H1 (cell line): ENCODE results near the gene KRTAP10-3. TPM values are rescaled to one million over a fixed set of nuclear protein-coding genes. Genes with fewer than 3 reads are reported as not detected.

Experiments
- CTCF ChIA-PET: fragments of 300-600 bp; sonication (Branson Sonifier 250); formaldehyde crosslinking; loops from one replicate; lab custom pipeline; 2021; ENCODE audit not compliant: partially characterized antibody; lab: Charles Lee
- POLR2A ChIA-PET: fragments of 300-600 bp; sonication (Branson Sonifier 250); formaldehyde crosslinking; loops from one replicate; lab custom pipeline; 2021; ENCODE audit warnings: inconsistent platforms; ENCODE audit not compliant: partially characterized antibody; lab: Charles Lee
- DNase-seq, 2 experiments: peaks; one replicate each; pipeline versions ENCODE4 v3.0.0 to v3.0.0-alpha.2; 2010 to 2022; ENCODE audit warnings: low spot score in 2 of 2, low read depth in 1 of 2, mixed read lengths in 1 of 2
- FAIRE-seq: peaks from 2 replicates; lab custom pipeline; 2011; peaks lifted over from hg19 to GRCh38; lab: Jason Lieb, UNC
- H2AFZ ChIP-seq: 2 replicates; pipeline ENCODE4 v1.8.1; 2012; ENCODE audit warnings: low read length, inconsistent platforms
- H2AK5ac ChIP-seq: 2 replicates; pipeline ENCODE4 v1.6.1; 2013; ENCODE audit warnings: low read depth, low read length
- H2BK120ac ChIP-seq: replicated peaks from 2 replicates; pipeline ENCODE3; 2013; ENCODE audit warnings: low read depth, low read length, inconsistent platforms
- H2BK12ac ChIP-seq: 2 replicates; pipeline ENCODE4 v1.6.1; 2013; ENCODE audit warnings: low read depth, low read length
- H2BK15ac ChIP-seq: 2 replicates; pipeline ENCODE4 v1.6.1; 2013; ENCODE audit warnings: low read length
- H2BK20ac ChIP-seq: 2 replicates; pipeline ENCODE4 v1.6.1; 2013; ENCODE audit warnings: low read length
- H2BK5ac ChIP-seq: 2 replicates; pipeline ENCODE4 v1.6.1; 2013; ENCODE audit warnings: low read depth, low read length
- H3K14ac ChIP-seq: 2 replicates; pipeline ENCODE4 v1.6.1; 2013; ENCODE audit warnings: inconsistent platforms; ENCODE audit not compliant: insufficient read length
- H3K18ac ChIP-seq: 2 replicates; pipeline ENCODE4 v1.6.1; 2013; ENCODE audit warnings: low read length; ENCODE audit errors: extremely low read depth
- H3K23ac ChIP-seq: 2 replicates; pipeline ENCODE4 v1.6.1; 2013; ENCODE audit warnings: inconsistent platforms; ENCODE audit not compliant: insufficient read length
- H3K23me2 ChIP-seq: 2 replicates; pipeline ENCODE4 v1.6.1; 2013; ENCODE audit warnings: low read depth, low read length
- H3K27ac ChIP-seq: 2 replicates; pipeline ENCODE4 v1.6.1; 2011; ENCODE audit warnings: low read depth, low read length, inconsistent platforms
- H3K27me3 ChIP-seq, 4 experiments: replicated peaks in 1 of 4; 1 replicate in 1 of 4; 2 replicates in 3 of 4; pipeline versions ENCODE4 v1.6.1 to v1.8.1; 2011 to 2013; ENCODE audit warnings: low read length in 3 of 4, mild to moderate bottlenecking in 3 of 4, inconsistent platforms in 2 of 4, mixed read lengths in 2 of 4, moderate library complexity in 1 of 4; ENCODE audit not compliant: control insufficient read depth in 3 of 4, insufficient read depth in 3 of 4; ENCODE audit errors: extremely low read depth in 1 of 4
- H3K36me3 ChIP-seq, 4 experiments: 2 replicates each; pipeline versions ENCODE4 v1.6.1 to v1.8.1; 2011 to 2013; ENCODE audit warnings: mild to moderate bottlenecking in 4 of 4, low read length in 3 of 4, moderate library complexity in 2 of 4, control low read depth in 1 of 4, inconsistent platforms in 1 of 4; ENCODE audit not compliant: insufficient read depth in 4 of 4, control insufficient read depth in 2 of 4
- H3K4ac ChIP-seq: replicated peaks from 2 replicates; pipeline ENCODE3; 2013; ENCODE audit warnings: low read length, low read depth, mixed read lengths, inconsistent platforms; ENCODE audit not compliant: insufficient read length
- H3K4me1 ChIP-seq, 4 experiments: replicated peaks in 1 of 4; 1 replicate in 1 of 4; 2 replicates in 3 of 4; pipeline versions ENCODE4 v1.6.1 to v1.8.1; 2011 to 2013; ENCODE audit warnings: low read length in 3 of 4, inconsistent platforms in 2 of 4, mixed read lengths in 1 of 4; ENCODE audit not compliant: insufficient read depth in 4 of 4, control insufficient read depth in 3 of 4
- H3K4me2 ChIP-seq, 2 experiments: 2 replicates each; pipeline versions ENCODE4 v1.6.1 to v1.8.1; 2011 to 2013; ENCODE audit warnings: low read depth in 2 of 2, low read length in 2 of 2, control low read depth in 1 of 2, inconsistent platforms in 1 of 2, mild to moderate bottlenecking in 1 of 2; ENCODE audit not compliant: insufficient read depth in 1 of 2
- H3K4me3 ChIP-seq, 4 experiments: fragments of 200-600, 300-600 bp in 1 of 4; sonication (generic), shearing (Covaris generic), sonication (Bioruptor Twin) in 1 of 4; 2 replicates each; pipeline versions ENCODE4 v1.5.1 to v1.8.1; 2011 to 2016; ENCODE audit warnings: low read length in 4 of 4, low read depth in 3 of 4, control low read depth in 2 of 4, inconsistent platforms in 2 of 4, mild to moderate bottlenecking in 2 of 4, mixed read lengths in 1 of 4, moderate library complexity in 1 of 4; ENCODE audit not compliant: insufficient read depth in 2 of 4; ENCODE audit errors: extremely low read depth in 1 of 4
- H3K56ac ChIP-seq: replicated peaks from 2 replicates; pipeline ENCODE3; 2013; ENCODE audit warnings: low read depth, mild to moderate bottlenecking, mixed read lengths, low read length, inconsistent platforms; ENCODE audit not compliant: insufficient read length
- H3K79me1 ChIP-seq: 2 replicates; pipeline ENCODE4 v1.6.1; 2013; ENCODE audit warnings: low read depth, low read length, control low read depth
- H3K79me2 ChIP-seq, 2 experiments: 2 replicates each; pipeline versions ENCODE4 v1.6.1 to v1.8.1; 2012 to 2013; ENCODE audit warnings: low read length in 2 of 2, mild to moderate bottlenecking in 2 of 2, inconsistent platforms in 1 of 2; ENCODE audit not compliant: insufficient read depth in 2 of 2, control insufficient read depth in 1 of 2
- H3K9ac ChIP-seq, 4 experiments: replicated peaks in 1 of 4; 1 replicate in 1 of 4; 2 replicates in 3 of 4; pipeline versions ENCODE4 v1.6.1 to v1.8.1; 2011 to 2013; ENCODE audit warnings: low read depth in 3 of 4, low read length in 3 of 4, control low read depth in 2 of 4, mild to moderate bottlenecking in 2 of 4, moderate library complexity in 2 of 4, inconsistent platforms in 1 of 4; ENCODE audit errors: extremely low read depth in 1 of 4
- H3K9me3 ChIP-seq, 2 experiments: 2 replicates each; pipeline versions ENCODE4 v1.6.1 to v1.8.1; 2012 to 2013; ENCODE audit warnings: mild to moderate bottlenecking in 2 of 2, moderate library complexity in 2 of 2, control low read depth in 1 of 2, inconsistent platforms in 1 of 2, low read depth in 1 of 2, low read length in 1 of 2, mixed read lengths in 1 of 2; ENCODE audit not compliant: insufficient read depth in 2 of 2
- H4K20me1 ChIP-seq, 2 experiments: replicated peaks in 1 of 2; 2 replicates each; pipeline versions ENCODE3 to v1.8.1; 2011 to 2013; ENCODE audit warnings: inconsistent platforms in 2 of 2, low read length in 2 of 2, mild to moderate bottlenecking in 1 of 2; ENCODE audit not compliant: insufficient read depth in 2 of 2, control insufficient read depth in 1 of 2
- H4K5ac ChIP-seq: 2 replicates; pipeline ENCODE4 v1.6.1; 2013; ENCODE audit warnings: low read length, low read depth, mixed read lengths, inconsistent platforms; ENCODE audit not compliant: insufficient read length
- H4K8ac ChIP-seq: 2 replicates; pipeline ENCODE4 v1.8.0; 2013; ENCODE audit warnings: mild to moderate bottlenecking, moderate library complexity, low read length, inconsistent platforms; ENCODE audit not compliant: insufficient read depth; ENCODE audit errors: extremely low read depth
- H4K91ac ChIP-seq: replicated peaks from 2 replicates; pipeline ENCODE3; 2013; ENCODE audit warnings: low read length, mixed read lengths, inconsistent platforms; ENCODE audit not compliant: insufficient read length
- KDM4A ChIP-seq: IDR thresholded peaks from one replicate; pipeline ENCODE4 v1.7.1; 2012; ENCODE audit warnings: low read depth, mild to moderate bottlenecking, moderate library complexity, low read length, inconsistent platforms; ENCODE audit not compliant: severe bottlenecking
- RXRA ChIP-seq: IDR thresholded peaks from 2 replicates; pipeline ENCODE4 v1.6.1; 2011; ENCODE audit warnings: low read depth, mild to moderate bottlenecking, low read length, moderate library complexity; ENCODE audit not compliant: insufficient read depth
- WGBS, 2 experiments: shearing (Covaris generic) in 1 of 2; methylation state at CpG; one replicate each; pipeline versions ENCODE4 v1.1.6 to v1.1.7; 2013 to 2015; ENCODE audit warnings: low lambda C conversion rate in 2 of 2, mixed read lengths in 2 of 2, inconsistent platforms in 1 of 2, low coverage in 1 of 2, missing lambda C conversion rate in 1 of 2; ENCODE audit not compliant: insufficient replicate concordance in 2 of 2, insufficient coverage in 1 of 2, insufficient read length in 1 of 2; ENCODE audit errors: extremely low coverage in 1 of 2, missing lambda C conversion rate in 1 of 2; 5-methylcytosine and 5-hydroxymethylcytosine counted together
- polyA plus RNA-seq, 7 experiments: library from polyadenylated mRNA; depleted of rRNA in 3 of 7; stranded (reverse) in 5 of 7; unstranded in 2 of 7; fragments of >200 nt in 5 of 7; fragments of 200-250 nt in 2 of 7; gene quantifications; 1 replicate in 5 of 7; 2 replicates in 1 of 7; 4 replicates in 1 of 7; pipeline versions ENCODE4 v1.2.1 to v1.2.3, GENCODE V29; 2011 to 2013; ENCODE audit warnings: missing spikeins in 2 of 7, mixed read lengths in 2 of 7
- total RNA-seq: library from RNA; stranded (reverse); fragmentation: NEBNext Ultra II Directional; extraction: Animal tissue kit (Norgen Biotek cat#: 25700); gene quantifications from 2 replicates; pipeline ENCODE4 v1.2.1, GENCODE V29; 2021

KRTAP10-3 gene
- total and polyA plus RNA-seq, 2 of the 8 experiments (the other 6 are each of a cell fraction or from before 2014, with no cell fraction given): not detected

DNA sequence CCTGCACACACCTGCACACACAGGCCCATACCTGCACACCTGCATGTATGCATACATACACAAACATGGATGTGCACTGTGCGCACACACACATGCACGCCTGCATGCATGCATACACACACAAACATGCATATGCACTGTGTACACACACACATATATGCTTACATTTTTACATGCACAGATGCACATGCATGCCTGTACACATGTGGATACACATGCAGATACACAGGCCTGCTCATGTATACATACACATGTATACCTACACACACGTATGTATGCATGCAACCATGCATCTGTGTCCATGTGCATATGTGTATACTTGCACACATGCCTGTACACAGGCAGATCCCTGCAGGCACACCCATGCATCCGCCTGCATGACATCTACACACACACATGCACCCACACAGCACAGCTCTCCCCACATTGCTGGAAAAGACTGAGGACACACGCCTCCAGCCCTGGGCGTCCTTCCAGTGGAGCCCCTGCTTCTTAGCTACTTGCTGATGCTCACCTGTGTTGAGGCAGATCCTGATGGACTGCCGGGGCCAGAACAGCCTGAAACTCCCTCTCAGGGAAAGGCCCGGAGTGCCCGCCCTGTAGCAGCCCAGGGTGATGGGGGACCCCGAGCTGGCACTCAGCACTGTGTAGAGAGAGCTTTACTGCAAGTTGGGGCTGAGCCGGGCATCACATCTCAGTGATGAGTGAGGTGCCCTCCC is 47.2 kb downstream of the KRTAP10-3 start:
- Histone ChIP-seq H3K4ac (no peak overlapping the region), H2AFZ (no peak overlapping the region), H3K23me2 (0 out of 2 replicates have a peak, but pooled peaks cover 2% of the 10 kb centered on the region), H2BK5ac (no peak overlapping the region), H3K9me3 (no peaks in the 10 kb centered on the region), H3K79me1 (no peaks in the 10 kb centered on the region), H3K4me2 (no peak overlapping the region), H2BK20ac (no peak overlapping the region), H3K56ac (no peak overlapping the region), H4K5ac (no peak overlapping the region), H4K8ac (no peak overlapping the region), H2AK5ac (no peak overlapping the region; the same call in 1 of the 2 replicates), H2BK120ac (no peak overlapping the region), H3K14ac (no peak overlapping the region), H4K20me1 (peaks cover 3 to 6% of the 10 kb centered on the region in 2 experiments), H3K79me2 (no peaks in the 10 kb centered on the region), H2BK12ac (no peak overlapping the region; the same call in 1 of the 2 replicates), H3K4me3 (no peak overlapping the region), H4K91ac (peak overlapping the region; percentile 5), H3K23ac (no peak overlapping the region), H3K36me3 (peaks cover 0 to 8% (median 8%) of the 10 kb centered on the region in 4 experiments; a peak in 4 of 8 replicates), H3K9ac (no peak overlapping the region), H3K27ac (no peak overlapping the region), H3K18ac (no peak overlapping the region), H3K27me3 (no peaks in the 10 kb centered on the region), H3K4me1 (no peaks in the 10 kb centered on the region; a peak in 2 of 7 replicates), H2BK15ac (no peak overlapping the region)
- CTCF ChIA-PET: interaction anchor here (0.8 to 4.0 kb wide), 25 partner anchors 8 to 282 kb away, joined by 3 to 21 read pairs (median 5); partner anchors contain the start of gene TSPEAR
- FAIRE-seq (no peak), DNase-seq (no peak)
- POLR2A ChIA-PET: interaction anchor here (1.3 to 1.9 kb wide), 2 partner anchors 9 to 26 kb away, joined by 5 to 7 read pairs; no protein-coding TSS in a partner anchor
- TF ChIP-seq RXRA (no peak), KDM4A (peak; percentile 6)
- WGBS, 2 experiments: 90% methylated on average over 11 of the region's 11 CpGs; no CpG with 5 or more reads in 1 of the 2 experiments
